Testis (tissue), 3 donors: ENCODE measurements around the gene SF3B1. TPM values are rescaled to one million over a fixed set of nuclear protein-coding genes. Genes with fewer than 3 reads are reported as not detected.
"Not testable (repeated sequence)": the region's sequence is repeated elsewhere in the genome, so short reads cannot be mapped to it uniquely, and the experiment has no call there.

Experiments used
- DNase-seq: peaks from one replicate; pipeline ENCODE4 v3.0.0-alpha.2; 2019
- H3K27ac ChIP-seq, 2 donors: fragments of 200-600 bp; sonication (generic); one replicate each; pipeline ENCODE4 v1.5.1; 2019
- H3K27me3 ChIP-seq: fragments of 200-600 bp; sonication (generic); one replicate; pipeline ENCODE4 v1.5.1; 2019
- H3K36me3 ChIP-seq: fragments of 200-600 bp; sonication (generic); one replicate; pipeline ENCODE4 v1.5.1; 2017; ENCODE audit warnings: low read depth; ENCODE audit errors: missing control alignments
- H3K4me1 ChIP-seq: fragments of 200-600 bp; sonication (generic); one replicate; pipeline ENCODE4 v1.5.1; 2019
- H3K4me3 ChIP-seq, 2 donors: fragments of 200-600 bp; sonication (generic); one replicate each; pipeline ENCODE4 v1.5.1; 2017 to 2019
- H3K9me3 ChIP-seq: fragments of 200-600 bp; sonication (generic); one replicate; pipeline ENCODE4 v1.5.1; 2017
- CTCF ChIP-seq, 3 experiments: fragments of 450-650 bp in 2 of 3; fragments of 200-600 bp in 1 of 3; sonication (generic) in 1 of 3; IDR thresholded peaks; one replicate each; pipeline ENCODE4 v1.5.1; 2016 to 2019; ENCODE audit warnings: antibody characterized with exemption in 3 of 3, mild to moderate bottlenecking in 2 of 3, moderate library complexity in 1 of 3
- POLR2A ChIP-seq: fragments of 450-650 bp; IDR thresholded peaks from one replicate; pipeline ENCODE4 v1.6.1; 2017; ENCODE audit warnings: antibody characterized with exemption, mild to moderate bottlenecking, moderate library complexity
- WGBS, 2 donors: methylation state at CpG; one replicate each; pipeline ENCODE4 v1.1.5; 2018; 5-methylcytosine and 5-hydroxymethylcytosine counted together
- intact Hi-C: fragments of 100-400 bp; cut with DNase I; formaldehyde crosslinking; loops from one replicate; pipeline ENCODE4 v1.15.1; 2023; ENCODE audit warnings: low total_unique reads
- polyA plus RNA-seq: library from polyadenylated mRNA; stranded (reverse); fragments of 350-450 nt; fragmentation: Illumina TruSeq; extraction: RNeasy Lipid Tissue Mini Kit (QIAGEN cat#74804); gene quantifications from one replicate; pipeline ENCODE4 v1.2.3, GENCODE V29; 2014; ENCODE audit warnings: low read depth, low replicate concordance; ENCODE audit not compliant: insufficient read depth
- total RNA-seq, 2 donors: library from RNA; depleted of rRNA; stranded (reverse); fragments of >200 nt; gene quantifications; one replicate each; pipeline ENCODE4 v1.2.3, GENCODE V29; 2016

The SF3B1 gene
- total and polyA plus RNA-seq, 3 donors from 2014 or later, result 178 to 293 (median 288) TPM

GRCh38 chr2:197454923-197455322 is 20.1 kb upstream of the SF3B1 start:
- no peak for TF ChIP-seq POLR2A
- TF ChIP-seq CTCF (IDR thresholded peaks at IDR 0.05), result no peak
- H3K4me1 ChIP-seq, result peaks cover 11% of the 10 kb centered on the region
- no peaks in the 10 kb centered on the region for H3K27me3 ChIP-seq
- H3K9me3 ChIP-seq, result no peaks in the 10 kb centered on the region
- H3K27ac ChIP-seq, result no peak overlapping the region
- H3K4me3 ChIP-seq, result no peak overlapping the region
- intact Hi-C loops, result no loop called here
- DNase-seq, result no peak
- no peaks in the 10 kb centered on the region for H3K36me3 ChIP-seq
- 51 to 57% methylated on average over 2 of the region's 2 CpGs for WGBS, 2 donors

GRCh38 chr2:197453914-197454398 is 19.1 kb upstream of the SF3B1 start:
- peak overlapping the region; percentile 92 to 97 for H3K4me3 ChIP-seq
- peaks cover 11% of the 10 kb centered on the region for H3K4me1 ChIP-seq
- WGBS, 2 donors, result 0 to 1% methylated on average over 10 to 11 of the region's 11 CpGs
- no peaks in the 10 kb centered on the region for H3K36me3 ChIP-seq
- no peaks in the 10 kb centered on the region for H3K27me3 ChIP-seq
- DNase-seq, result peak; percentile 74
- peak overlapping the region; percentile 99 to 100 for H3K27ac ChIP-seq
- H3K9me3 ChIP-seq, result no peaks in the 10 kb centered on the region
- no peak for TF ChIP-seq CTCF (IDR thresholded peaks at IDR 0.05)
- TF ChIP-seq POLR2A, result no peak
- intact Hi-C loops, result no loop called here

GRCh38 chr2:197453123-197453913 is 18.5 kb upstream of the SF3B1 start, which contains the start of gene COQ10B:
Gene COQ10B, plus strand, starts transcription at chr2:197453552. Its CDS starts 9 bp downstream, at chr2:197453561.
- intact Hi-C loops, result no loop called here
- peak; percentile 100 for DNase-seq
- no peaks in the 10 kb centered on the region for H3K27me3 ChIP-seq
- TF ChIP-seq CTCF (IDR thresholded peaks at IDR 0.05) (peak in 1 of 3 experiments; percentile 6), POLR2A (peak; percentile 87)
- peak within 1 kb of the TSS; percentile 92 to 97 for H3K4me3 ChIP-seq
- H3K9me3 ChIP-seq, result no peaks in the 10 kb centered on the region
- H3K4me1 ChIP-seq, result peaks cover 11% of the 10 kb centered on the region
- H3K36me3 ChIP-seq, result no peaks in the 10 kb centered on the region
- H3K27ac ChIP-seq, result peak within 1 kb of the TSS; percentile 99 to 100
- 0 to 1% methylated on average over 25 to 70 of the region's 70 CpGs for WGBS, 2 donors

GRCh38 chr2:197452754-197453122 is 17.9 kb upstream of the SF3B1 start:
- no peaks in the 10 kb centered on the region for H3K36me3 ChIP-seq
- peak overlapping the region; percentile 92 to 97 for H3K4me3 ChIP-seq
- peak overlapping the region; percentile 99 to 100 for H3K27ac ChIP-seq
- H3K9me3 ChIP-seq, result no peaks in the 10 kb centered on the region
- H3K4me1 ChIP-seq, result peaks cover 11% of the 10 kb centered on the region
- no peak for DNase-seq
- 1 to 2% methylated on average over 9 to 11 of the region's 11 CpGs for WGBS, 2 donors
- TF ChIP-seq CTCF (IDR thresholded peaks at IDR 0.05) (no peak), POLR2A (no peak)
- intact Hi-C loops, result no loop called here
- no peaks in the 10 kb centered on the region for H3K27me3 ChIP-seq

GRCh38 chr2:197450935-197451358 is 16.1 kb upstream of the SF3B1 start:
- whole genome bisulfite sequencing, 2 donors, result 63 to 69% methylated on average over 5 to 6 of the region's 6 CpGs

More at GRCh38 chr2:197450935-197451358, 16.1 kb upstream of the SF3B1 start:
- DNase-seq, result peak; percentile 77
- H3K4me3 ChIP-seq, result peak overlapping the region in 1 of 2 donors; percentile 46
- H3K27ac ChIP-seq, H3K9me3 ChIP-seq, H3K36me3 ChIP-seq, H3K27me3 ChIP-seq, intact Hi-C loops: not testable (repeated sequence)
- H3K4me1 ChIP-seq, result peaks cover 11% of the 10 kb centered on the region
